Measurements from ENCODE around the gene CCT8.

The CCT8 gene

GRCh38 chr21:29072873-29073221, 601 bp downstream of the CCT8 start:
- H3K27me3 ChIP-seq (ENCODE audit: low read length), result no peaks in the 10 kb centered on the region
- H3K9ac ChIP-seq (ENCODE audit: low read length), result peak overlapping the region; percentile 89
- H3K9me3 ChIP-seq (ENCODE audit: insufficient read depth, low read length), result no peaks in the 10 kb centered on the region
- H3K4me2 ChIP-seq (ENCODE audit: low read depth, low read length, poor library complexity, severe bottlenecking), result peak overlapping the region; percentile 94
- no peak for TF ChIP-seq EZH2phosphoT487 (conservative IDR thresholded peaks at IDR 0.05; ENCODE audit: low read length)
- TF ChIP-seq, protein P1, sequence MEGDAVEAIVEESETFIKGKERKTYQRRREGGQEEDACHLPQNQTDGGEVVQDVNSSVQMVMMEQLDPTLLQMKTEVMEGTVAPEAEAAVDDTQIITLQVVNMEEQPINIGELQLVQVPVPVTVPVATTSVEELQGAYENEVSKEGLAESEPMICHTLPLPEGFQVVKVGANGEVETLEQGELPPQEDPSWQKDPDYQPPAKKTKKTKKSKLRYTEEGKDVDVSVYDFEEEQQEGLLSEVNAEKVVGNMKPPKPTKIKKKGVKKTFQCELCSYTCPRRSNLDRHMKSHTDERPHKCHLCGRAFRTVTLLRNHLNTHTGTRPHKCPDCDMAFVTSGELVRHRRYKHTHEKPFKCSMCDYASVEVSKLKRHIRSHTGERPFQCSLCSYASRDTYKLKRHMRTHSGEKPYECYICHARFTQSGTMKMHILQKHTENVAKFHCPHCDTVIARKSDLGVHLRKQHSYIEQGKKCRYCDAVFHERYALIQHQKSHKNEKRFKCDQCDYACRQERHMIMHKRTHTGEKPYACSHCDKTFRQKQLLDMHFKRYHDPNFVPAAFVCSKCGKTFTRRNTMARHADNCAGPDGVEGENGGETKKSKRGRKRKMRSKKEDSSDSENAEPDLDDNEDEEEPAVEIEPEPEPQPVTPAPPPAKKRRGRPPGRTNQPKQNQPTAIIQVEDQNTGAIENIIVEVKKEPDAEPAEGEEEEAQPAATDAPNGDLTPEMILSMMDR (IDR thresholded peaks at IDR 0.05; ENCODE audit: insufficient read depth, low read length, poor library complexity, severe bottlenecking), result no peak
- peak overlapping the region; percentile 41 for H2AFZ ChIP-seq (ENCODE audit: low read depth, low read length, severe bottlenecking)
- peaks cover 54% of the 10 kb centered on the region for H3K79me2 ChIP-seq (ENCODE audit: insufficient read depth, low read length)
- H3K27ac ChIP-seq (ENCODE audit: low read depth, low read length), result peak overlapping the region; percentile 49
- H4K20me1 ChIP-seq (ENCODE audit: low read depth, low read length), result peaks cover 41% of the 10 kb centered on the region
- H3K9me2 ChIP-seq (replicated peaks; ENCODE audit: insufficient read depth, low read length), result no peaks in the 10 kb centered on the region
- H3F3A ChIP-seq (ENCODE audit: insufficient read depth), result peaks cover 20% of the 10 kb centered on the region
- H3K36me3 ChIP-seq (ENCODE audit: low read length), result peaks cover 28% of the 10 kb centered on the region
- peak overlapping the region; percentile 85 for H3K4me3 ChIP-seq (ENCODE audit: insufficient read depth, low read length, poor library complexity, severe bottlenecking)

- H3K9ac ChIP-seq (ENCODE audit: low read length), result no peak overlapping the region
- H2AFZ ChIP-seq (ENCODE audit: low read depth, low read length, severe bottlenecking), result no peak overlapping the region
- H3K79me2 ChIP-seq (ENCODE audit: insufficient read depth, low read length), result peaks cover 27% of the 10 kb centered on the region
- H3F3A ChIP-seq (ENCODE audit: insufficient read depth), result peaks cover 36% of the 10 kb centered on the region
- no peak overlapping the region for H3K4me3 ChIP-seq (ENCODE audit: insufficient read depth, low read length, poor library complexity, severe bottlenecking)
- no peaks in the 10 kb centered on the region for H3K9me3 ChIP-seq (ENCODE audit: insufficient read depth, low read length)
- H3K27ac ChIP-seq (ENCODE audit: low read depth, low read length), result no peak overlapping the region
- no peak overlapping the region for H3K4me2 ChIP-seq (ENCODE audit: low read depth, low read length, poor library complexity, severe bottlenecking)
- no peaks in the 10 kb centered on the region for H3K27me3 ChIP-seq (ENCODE audit: low read length)
- TF ChIP-seq, protein P1 (IDR thresholded peaks at IDR 0.05; ENCODE audit: insufficient read depth, low read length, poor library complexity, severe bottlenecking), result no peak
- no peak for TF ChIP-seq EZH2phosphoT487 (conservative IDR thresholded peaks at IDR 0.05; ENCODE audit: low read length)
- H3K9me2 ChIP-seq (replicated peaks; ENCODE audit: insufficient read depth, low read length), result no peaks in the 10 kb centered on the region
- H3K36me3 ChIP-seq (ENCODE audit: low read length), result peaks cover 84% of the 10 kb centered on the region
- peaks cover 31% of the 10 kb centered on the region for H4K20me1 ChIP-seq (ENCODE audit: low read depth, low read length)
Observed at GRCh38 chr21:29064850-29065481, 8.5 kb downstream of the CCT8 start.

- Histone ChIP-seq H3K9ac (ENCODE audit: low read length) (no peak overlapping the region), H3K36me3 (ENCODE audit: low read length) (peaks cover 46% of the 10 kb centered on the region), H3K9me2 (replicated peaks; ENCODE audit: insufficient read depth, low read length) (no peaks in the 10 kb centered on the region), H4K20me1 (ENCODE audit: low read depth, low read length) (peaks cover 10% of the 10 kb centered on the region; the same call in 1 of the 2 replicates), H3K27me3 (ENCODE audit: low read length) (no peaks in the 10 kb centered on the region), H3K27ac (ENCODE audit: low read depth, low read length) (no peak overlapping the region), H3K4me3 (ENCODE audit: insufficient read depth, low read length, poor library complexity, severe bottlenecking) (no peak overlapping the region), H3K4me2 (ENCODE audit: low read depth, low read length, poor library complexity, severe bottlenecking) (no peak overlapping the region), H2AFZ (ENCODE audit: low read depth, low read length, severe bottlenecking) (no peak overlapping the region), H3K79me2 (ENCODE audit: insufficient read depth, low read length) (peaks cover 6% of the 10 kb centered on the region; the same call in 1 of the 2 replicates), H3F3A (ENCODE audit: insufficient read depth) (peaks cover 65% of the 10 kb centered on the region), H3K9me3 (ENCODE audit: insufficient read depth, low read length) (no peaks in the 10 kb centered on the region)
- TF ChIP-seq EZH2phosphoT487 (conservative IDR thresholded peaks at IDR 0.05; ENCODE audit: low read length), result no peak
- TF ChIP-seq, protein P1 (IDR thresholded peaks at IDR 0.05; ENCODE audit: insufficient read depth, low read length, poor library complexity, severe bottlenecking), result no peak
Observed at GRCh38 chr21:29056538-29057050, 16.9 kb downstream of the CCT8 start.
